IPS-20b (cell line): Measurements from ENCODE around the gene GFRA1.

Experiments used
- H3K27ac ChIP-seq: one replicate; pipeline ENCODE4 v1.5.1; 2013; ENCODE audit warnings: low read length
- H3K27me3 ChIP-seq: 2 replicates; pipeline ENCODE4 v1.6.1; 2013; ENCODE audit warnings: mild to moderate bottlenecking, low read length, inconsistent platforms; ENCODE audit not compliant: insufficient read depth
- H3K36me3 ChIP-seq: 2 replicates; pipeline ENCODE4 v1.6.1; 2013; ENCODE audit warnings: low read depth, mild to moderate bottlenecking, inconsistent platforms, low read length, moderate library complexity; ENCODE audit not compliant: insufficient read depth
- H3K4me1 ChIP-seq: 2 replicates; pipeline ENCODE4 v1.6.1; 2013; ENCODE audit warnings: mild to moderate bottlenecking, control low read depth, inconsistent platforms, low read length, moderate library complexity; ENCODE audit not compliant: insufficient read depth
- H3K4me3 ChIP-seq: 2 replicates; pipeline ENCODE4 v1.5.1; 2013; ENCODE audit warnings: mild to moderate bottlenecking, low read length, inconsistent platforms
- H3K9ac ChIP-seq: 2 replicates; pipeline ENCODE4 v1.6.1; 2013; ENCODE audit warnings: low read depth, mild to moderate bottlenecking, inconsistent platforms, low read length, moderate library complexity
- H3K9me3 ChIP-seq: 2 replicates; pipeline ENCODE4 v1.6.1; 2013; ENCODE audit warnings: mild to moderate bottlenecking, low read depth, low read length, inconsistent platforms; ENCODE audit not compliant: insufficient read depth

Gene GFRA1, protein sequence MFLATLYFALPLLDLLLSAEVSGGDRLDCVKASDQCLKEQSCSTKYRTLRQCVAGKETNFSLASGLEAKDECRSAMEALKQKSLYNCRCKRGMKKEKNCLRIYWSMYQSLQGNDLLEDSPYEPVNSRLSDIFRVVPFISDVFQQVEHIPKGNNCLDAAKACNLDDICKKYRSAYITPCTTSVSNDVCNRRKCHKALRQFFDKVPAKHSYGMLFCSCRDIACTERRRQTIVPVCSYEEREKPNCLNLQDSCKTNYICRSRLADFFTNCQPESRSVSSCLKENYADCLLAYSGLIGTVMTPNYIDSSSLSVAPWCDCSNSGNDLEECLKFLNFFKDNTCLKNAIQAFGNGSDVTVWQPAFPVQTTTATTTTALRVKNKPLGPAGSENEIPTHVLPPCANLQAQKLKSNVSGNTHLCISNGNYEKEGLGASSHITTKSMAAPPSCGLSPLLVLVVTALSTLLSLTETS

DNA sequence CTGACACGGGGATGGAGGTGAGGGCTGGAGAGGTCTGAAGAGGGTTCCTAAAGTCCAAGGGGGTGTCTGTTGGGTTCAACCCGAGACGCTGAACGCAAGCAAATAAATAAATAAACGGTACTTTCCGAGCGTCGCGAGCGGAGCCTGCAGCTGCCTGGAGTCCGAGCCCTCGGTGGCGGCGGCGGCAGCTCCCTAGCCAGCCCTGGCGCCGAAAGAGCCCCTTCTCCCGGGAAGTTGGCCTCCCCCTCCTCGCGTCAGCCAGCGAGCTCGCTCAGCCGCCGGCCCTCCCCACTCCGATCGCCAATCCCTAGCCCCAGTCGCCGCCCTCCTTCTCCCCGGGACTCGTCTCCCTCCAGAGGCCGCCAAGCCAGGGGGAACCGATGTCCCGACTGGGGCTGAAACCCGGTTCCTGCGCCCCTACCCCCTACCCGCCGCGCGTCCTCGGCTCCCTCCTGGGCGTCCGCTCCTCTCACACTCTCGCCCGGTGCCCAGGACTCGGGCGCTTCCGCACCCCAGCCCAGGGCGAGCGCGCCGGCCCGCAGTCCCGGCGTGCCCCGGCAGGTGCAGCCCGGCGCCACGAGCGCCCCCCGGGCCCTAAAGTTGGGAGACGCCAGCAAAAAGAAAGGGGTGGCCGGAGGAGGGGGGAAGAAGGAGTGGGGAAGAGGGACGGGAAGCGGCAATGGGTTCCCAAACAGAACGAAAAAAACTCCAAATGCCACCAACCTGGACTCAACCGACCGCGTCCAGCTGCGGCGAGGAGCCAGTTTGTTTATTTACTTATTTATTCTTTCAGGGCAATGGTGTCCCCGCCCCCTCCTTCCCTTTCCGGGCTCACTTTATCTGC, at the start of gene GFRA1:
GFRA1 (minus strand) TSS at position 767 of the 844 bp plus-strand sequence. CDS start 1,177 bp downstream, outside the sequence.
- H3K27ac ChIP-seq = no peak within 1 kb of the TSS
- no peaks in the 10 kb centered on the region for H3K36me3 ChIP-seq
- H3K27me3 ChIP-seq = peaks cover 97% of the 10 kb centered on the region
- peak within 1 kb of the TSS; percentile 75 for H3K4me3 ChIP-seq
- H3K9ac ChIP-seq = peak within 1 kb of the TSS; percentile 3; the same call in 1 of the 2 replicates
- H3K9me3 ChIP-seq = no peaks in the 10 kb centered on the region
- peaks cover 4% of the 10 kb centered on the region; the same call in 1 of the 2 replicates for H3K4me1 ChIP-seq

DNA sequence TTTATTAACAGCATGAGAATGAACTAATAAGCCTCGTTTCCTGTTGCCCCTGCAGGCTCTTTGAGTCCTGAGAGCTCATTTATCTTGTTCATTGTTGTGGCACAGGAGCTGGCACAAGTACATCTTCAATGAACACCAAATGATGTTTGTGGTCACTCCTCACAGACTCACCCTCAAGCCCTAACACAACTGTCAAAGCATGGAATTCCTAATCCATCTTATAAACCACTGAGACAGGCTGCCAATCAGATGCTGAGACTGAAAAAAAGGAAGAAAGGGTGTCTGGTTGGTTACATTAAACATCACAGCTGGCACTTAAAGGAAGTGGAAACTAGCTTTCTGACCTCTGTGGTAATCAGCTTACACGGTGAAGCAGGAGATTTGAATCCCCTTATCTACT, 43.5 kb upstream of the GFRA1 start:
- H3K4me3 ChIP-seq = no peak overlapping the region

DNA sequence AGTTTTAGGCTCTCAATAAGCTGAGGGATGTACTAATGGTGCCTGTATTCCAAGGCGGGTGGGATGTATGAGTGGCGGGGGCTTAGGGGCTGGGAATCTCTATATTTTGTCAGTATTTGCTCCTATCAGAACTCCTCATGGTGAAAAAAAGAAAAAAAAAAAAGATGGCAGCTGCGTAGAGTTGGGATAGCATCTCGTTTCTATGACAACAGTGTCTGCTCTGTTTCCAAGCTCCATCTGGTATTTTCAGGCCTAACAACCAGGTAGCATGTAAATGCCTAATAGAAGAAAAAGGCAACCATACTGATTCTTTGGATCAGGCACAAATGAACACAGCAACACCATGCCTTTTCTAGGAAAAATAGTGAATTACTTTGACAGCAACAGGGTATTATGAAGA, 39.5 kb upstream of the GFRA1 start:
- Histone ChIP-seq H3K4me1 (no peaks in the 10 kb centered on the region), H3K36me3 (no peaks in the 10 kb centered on the region), H3K4me3 (no peak overlapping the region), H3K9me3 (no peaks in the 10 kb centered on the region), H3K27ac (no peak overlapping the region), H3K9ac (no peak overlapping the region), H3K27me3 (no peaks in the 10 kb centered on the region)

More for the DNA sequence above, 43.5 kb upstream of the GFRA1 start:
- Histone ChIP-seq H3K9me3 (no peaks in the 10 kb centered on the region), H3K36me3 (no peaks in the 10 kb centered on the region), H3K4me1 (no peaks in the 10 kb centered on the region), H3K9ac (no peak overlapping the region), H3K27ac (no peak overlapping the region), H3K27me3 (no peaks in the 10 kb centered on the region)

DNA sequence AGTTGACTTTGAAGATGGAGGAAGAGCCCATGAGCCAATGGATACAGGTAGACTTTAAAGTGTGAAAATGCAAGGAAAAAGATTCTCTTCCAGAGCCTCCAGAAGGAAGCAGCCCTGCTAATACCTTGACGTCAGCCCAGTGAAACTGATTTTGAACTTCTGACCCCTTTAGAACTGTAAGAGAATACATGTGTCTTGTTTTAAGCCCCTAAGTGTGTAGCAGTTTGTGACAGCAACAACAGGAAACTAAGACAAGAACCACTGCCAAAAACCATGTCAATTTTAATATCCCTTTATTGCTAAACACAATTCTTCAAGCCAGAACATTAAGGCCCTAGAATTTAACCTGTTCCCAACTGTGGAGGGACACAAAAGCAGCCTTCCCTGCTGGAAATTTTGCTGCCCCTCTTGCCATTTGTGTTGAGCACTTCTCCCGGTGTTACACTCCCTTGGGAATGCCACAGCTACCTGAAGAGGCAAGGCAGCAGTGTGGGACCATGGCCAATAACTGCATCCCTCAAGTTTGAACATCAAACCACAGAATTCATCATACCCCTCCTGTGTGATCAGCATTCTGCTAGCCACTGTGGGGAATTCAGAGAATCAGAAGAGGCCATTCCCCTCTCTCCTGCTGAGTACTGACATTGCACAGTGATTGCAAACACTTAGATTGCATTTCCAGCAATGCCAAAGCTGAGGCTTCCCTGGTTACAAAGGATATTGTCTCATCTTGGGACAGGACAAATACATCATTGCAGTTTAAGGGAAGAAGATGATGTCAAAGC, 38.9 kb upstream of the GFRA1 start:
- no peaks in the 10 kb centered on the region for H3K36me3 ChIP-seq
- no peaks in the 10 kb centered on the region for H3K9me3 ChIP-seq
- H3K4me3 ChIP-seq = no peak overlapping the region
- no peaks in the 10 kb centered on the region for H3K4me1 ChIP-seq
- H3K27me3 ChIP-seq = no peaks in the 10 kb centered on the region
- no peak overlapping the region for H3K27ac ChIP-seq
- H3K9ac ChIP-seq = no peak overlapping the region

DNA sequence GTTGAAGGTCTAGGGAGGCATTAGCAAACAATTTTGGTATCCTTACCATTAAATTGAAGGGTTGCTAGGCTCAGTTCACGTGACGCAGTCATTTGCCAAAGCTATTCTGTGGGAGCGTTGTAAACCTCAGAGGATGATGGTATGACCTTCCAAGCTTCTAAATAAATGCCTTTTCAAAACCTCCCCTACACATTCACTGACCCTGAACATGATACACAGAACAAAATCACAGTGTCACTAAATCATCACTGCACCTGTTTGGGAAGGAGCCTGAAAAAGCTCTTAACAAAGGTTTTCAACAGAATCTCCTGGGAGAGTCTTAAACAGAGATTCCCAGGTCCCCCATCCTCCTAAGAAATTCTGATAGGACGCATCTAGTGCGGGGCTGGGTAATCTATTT, 38.0 kb upstream of the GFRA1 start:
- no peak overlapping the region for H3K4me3 ChIP-seq
- H3K9me3 ChIP-seq = no peaks in the 10 kb centered on the region
- H3K27me3 ChIP-seq = no peaks in the 10 kb centered on the region
- no peak overlapping the region for H3K9ac ChIP-seq
- no peaks in the 10 kb centered on the region for H3K4me1 ChIP-seq
- no peaks in the 10 kb centered on the region for H3K36me3 ChIP-seq
- H3K27ac ChIP-seq = no peak overlapping the region

DNA sequence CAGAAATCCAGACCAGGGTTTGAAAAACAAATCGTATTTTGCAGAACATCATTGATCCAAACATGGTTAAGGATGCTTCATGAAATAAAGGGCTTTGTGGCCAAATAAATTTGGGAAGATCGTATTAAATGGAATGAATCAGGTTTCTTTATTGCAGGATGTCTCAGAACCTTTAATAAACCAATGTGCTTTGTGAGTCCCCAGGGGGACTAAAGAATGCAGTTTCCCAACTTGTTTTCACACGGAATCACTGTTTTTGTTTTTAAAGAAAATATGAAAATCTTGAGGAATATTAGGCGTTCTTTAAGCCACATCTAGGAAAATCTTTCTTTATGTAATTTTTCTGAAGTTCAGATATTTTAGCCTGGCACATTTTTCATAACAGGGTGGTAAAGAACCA, 34.4 kb upstream of the GFRA1 start:
- H3K9ac ChIP-seq = no peak overlapping the region
- no peaks in the 10 kb centered on the region for H3K4me1 ChIP-seq
- H3K4me3 ChIP-seq = no peak overlapping the region
- H3K9me3 ChIP-seq = no peaks in the 10 kb centered on the region
- no peak overlapping the region for H3K27ac ChIP-seq
- no peaks in the 10 kb centered on the region for H3K27me3 ChIP-seq
- no peaks in the 10 kb centered on the region for H3K36me3 ChIP-seq

DNA sequence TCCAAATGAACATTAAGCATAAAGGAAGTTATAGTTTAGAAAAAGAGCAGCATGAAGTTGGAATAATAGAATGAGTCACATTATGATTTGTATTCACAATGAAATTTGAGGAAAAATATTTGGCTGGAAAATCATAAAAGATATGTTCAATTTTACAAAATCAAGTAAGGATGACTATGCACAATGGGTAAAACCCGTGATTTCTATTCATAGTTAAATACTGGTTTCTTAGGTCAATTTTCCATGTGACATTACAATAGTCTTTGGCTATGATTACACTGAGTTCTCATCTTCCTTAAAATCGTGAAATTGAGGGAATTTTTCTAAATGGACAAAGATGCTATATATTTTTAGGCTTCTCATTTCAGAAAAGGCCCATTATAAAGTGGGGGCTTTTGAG, 33.8 kb upstream of the GFRA1 start:
- no peaks in the 10 kb centered on the region for H3K9me3 ChIP-seq
- no peak overlapping the region for H3K4me3 ChIP-seq
- no peaks in the 10 kb centered on the region for H3K27me3 ChIP-seq
- H3K9ac ChIP-seq = no peak overlapping the region
- no peak overlapping the region for H3K27ac ChIP-seq
- H3K4me1 ChIP-seq = no peaks in the 10 kb centered on the region
- H3K36me3 ChIP-seq = no peaks in the 10 kb centered on the region

DNA sequence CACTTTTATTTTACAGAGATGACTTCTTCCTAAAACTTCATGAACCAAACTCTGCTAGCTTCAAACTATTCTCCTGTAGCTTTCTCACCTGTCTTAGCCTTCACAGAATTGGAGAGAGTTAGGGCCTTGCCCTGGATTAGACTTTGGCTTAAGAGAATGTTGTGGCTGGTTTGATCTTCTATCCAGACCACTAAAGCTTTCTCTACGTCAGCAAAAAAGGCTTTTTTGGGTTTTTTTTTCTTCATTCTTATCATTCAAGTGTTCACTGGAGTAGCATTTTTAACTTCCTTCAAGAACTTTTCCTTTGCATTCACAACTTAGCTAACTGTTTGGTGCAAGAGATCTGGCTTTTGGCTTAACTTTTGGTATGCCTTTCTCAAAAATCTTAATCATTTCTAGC, 31.9 kb upstream of the GFRA1 start:
- H3K36me3 ChIP-seq = no peaks in the 10 kb centered on the region
- H3K4me1 ChIP-seq = no peaks in the 10 kb centered on the region
- no peak overlapping the region for H3K27ac ChIP-seq
- H3K4me3 ChIP-seq = no peak overlapping the region
- no peaks in the 10 kb centered on the region for H3K9me3 ChIP-seq
- H3K9ac ChIP-seq = no peak overlapping the region
- no peaks in the 10 kb centered on the region for H3K27me3 ChIP-seq

DNA sequence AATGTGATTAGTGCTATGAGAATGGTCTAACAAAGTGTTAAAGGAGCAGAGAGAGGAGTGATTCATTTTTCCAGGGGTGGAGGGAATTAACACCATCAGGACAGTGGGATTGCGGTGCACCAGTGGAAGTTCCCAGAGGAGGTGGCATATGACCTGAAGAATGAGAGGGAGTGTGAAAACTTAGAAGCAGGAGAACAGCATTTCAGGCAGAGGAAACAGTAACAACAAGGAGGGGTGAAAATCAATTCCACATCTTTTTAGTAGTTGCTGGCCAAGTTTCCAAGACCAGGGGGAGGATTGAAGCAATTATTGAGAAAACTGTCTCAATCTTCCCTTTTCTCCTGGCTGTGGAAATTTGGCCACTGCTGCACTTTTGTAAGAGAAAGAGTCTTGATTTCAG, 27.5 kb upstream of the GFRA1 start:
- H3K9ac ChIP-seq = no peak overlapping the region
- H3K27ac ChIP-seq = no peak overlapping the region
- H3K9me3 ChIP-seq = no peaks in the 10 kb centered on the region

DNA sequence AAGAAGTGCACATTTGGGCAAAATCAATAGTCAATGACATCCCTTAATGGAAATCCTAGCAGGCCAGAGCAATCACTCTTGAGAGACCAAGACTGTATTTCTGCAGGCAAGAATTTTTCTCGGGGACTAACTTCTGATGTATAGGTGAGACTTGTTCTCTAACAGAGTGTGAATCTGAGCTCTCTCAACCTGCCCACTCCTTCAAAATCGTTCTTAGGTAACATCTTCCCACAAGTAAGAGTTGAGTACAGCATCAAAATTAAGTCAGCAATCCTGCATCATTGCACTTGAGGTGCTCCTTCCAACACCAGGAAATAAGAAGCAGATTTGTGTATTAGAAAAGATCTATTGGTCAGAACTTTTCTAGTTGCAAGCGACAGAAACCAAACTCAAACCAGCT, 25.6 kb upstream of the GFRA1 start:
- no peaks in the 10 kb centered on the region for H3K27me3 ChIP-seq
- no peaks in the 10 kb centered on the region for H3K9me3 ChIP-seq
- no peaks in the 10 kb centered on the region for H3K36me3 ChIP-seq
- H3K4me1 ChIP-seq = no peaks in the 10 kb centered on the region
- H3K9ac ChIP-seq = no peak overlapping the region
- H3K4me3 ChIP-seq = no peak overlapping the region
- H3K27ac ChIP-seq = no peak overlapping the region

More for the DNA sequence above, 27.5 kb upstream of the GFRA1 start:
- Histone ChIP-seq H3K27me3 (no peaks in the 10 kb centered on the region), H3K4me1 (no peaks in the 10 kb centered on the region), H3K36me3 (no peaks in the 10 kb centered on the region), H3K4me3 (no peak overlapping the region)

DNA sequence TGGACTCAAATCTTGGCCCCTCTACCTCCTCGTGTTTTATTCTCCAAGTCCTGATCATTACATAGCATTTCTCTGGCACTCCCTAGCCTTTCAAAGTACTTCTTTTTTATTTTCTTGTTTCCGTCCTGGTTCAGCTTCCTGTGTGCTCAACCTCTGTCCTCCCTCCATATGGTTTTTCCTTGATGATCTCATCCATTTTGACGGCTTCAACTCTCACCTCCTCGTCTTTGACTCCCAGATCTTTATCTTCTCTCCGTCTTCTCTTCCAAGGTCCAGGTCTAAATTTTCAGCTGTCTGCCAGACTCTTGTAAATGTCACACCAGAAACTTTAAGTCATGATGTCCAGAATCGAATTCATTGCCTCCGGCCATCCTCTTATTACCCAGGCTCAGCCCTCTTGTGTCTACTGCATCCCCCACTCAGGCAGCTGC, 23.3 kb upstream of the GFRA1 start:
- Histone ChIP-seq H3K4me3 (no peak overlapping the region), H3K36me3 (no peaks in the 10 kb centered on the region), H3K27ac (no peak overlapping the region), H3K27me3 (no peaks in the 10 kb centered on the region), H3K9me3 (no peaks in the 10 kb centered on the region), H3K4me1 (no peaks in the 10 kb centered on the region), H3K9ac (no peak overlapping the region)
